ENCODE results near the gene PAQR4.

PAQR4 gene

GRCh38 chr16:2966043-2966807 is 2.9 kb upstream of the PAQR4 start:
- DNase-seq, result no peak

- DNase-seq, result no peak
These were observed 2.3 kb upstream of the PAQR4 start for GRCh38 chr16:2966808-2967191.

- no peak for DNase-seq
These were observed 1.9 kb upstream of the PAQR4 start for GRCh38 chr16:2967211-2967631.

- DNase-seq, result no peak
These were observed 1.4 kb upstream of the PAQR4 start for GRCh38 chr16:2967721-2968161.

GRCh38 chr16:2968368-2968737 is 795 bp upstream of the PAQR4 start:
- no peak for DNase-seq

GRCh38 chr16:2969545-2970521 is 685 bp downstream of the PAQR4 start:
- DNase-seq, result peak; percentile 16

GRCh38 chr16:2970563-2970962 is 1.4 kb downstream of the PAQR4 start:
- DNase-seq, result no peak

GRCh38 chr16:2971134-2971984 is 2.2 kb downstream of the PAQR4 start:
- no peak for DNase-seq

GRCh38 chr16:2971985-2972784 is 3.0 kb downstream of the PAQR4 start:
- peak; percentile 25 for DNase-seq

- DNase-seq, result no peak
These were observed 3.9 kb downstream of the PAQR4 start for GRCh38 chr16:2973093-2973492.

- DNase-seq, result no peak
These were observed 4.6 kb downstream of the PAQR4 start for GRCh38 chr16:2973605-2974318.

- no peak for DNase-seq
These were observed 5.3 kb downstream of the PAQR4 start for GRCh38 chr16:2974319-2975056.

GRCh38 chr16:2975161-2975795 is 6.1 kb downstream of the PAQR4 start:
- DNase-seq, result no peak

- peak; percentile 45 for DNase-seq
These were observed 7.1 kb downstream of the PAQR4 start for GRCh38 chr16:2976201-2976600.

- DNase-seq, result no peak
These were observed 7.5 kb downstream of the PAQR4 start for GRCh38 chr16:2976673-2977072.

- peak; percentile 95 for DNase-seq
These were observed 8.3 kb downstream of the PAQR4 start for GRCh38 chr16:2977440-2977839.

- DNase-seq, result no peak
These were observed 10.6 kb downstream of the PAQR4 start for GRCh38 chr16:2979669-2980226.

GRCh38 chr16:2980227-2981176 is 11.4 kb downstream of the PAQR4 start, which contains the start of gene PKMYT1:
PKMYT1 (minus strand) TSS chr16:2980446; CDS start chr16:2979657, 789 bp downstream.
- peak; percentile 86 for DNase-seq

Data from NCI-H1092 treated with DMSO at 0.1 percent for 48 hours (cell line).